ENCODE results near the gene SPATA46.

GRCh38 chr1:162366671-162367070 is 10.0 kb downstream of the SPATA46 start:
- TF ChIP-seq CTCF (IDR thresholded peaks at IDR 0.05) (no peak), POLR2A (IDR thresholded peaks at IDR 0.05) (no peak)
